Measurements from ENCODE around the gene MZB1. TPM values are rescaled to one million over a fixed set of nuclear protein-coding genes. Genes with fewer than 3 reads are reported as not detected.
A peak's percentile ranks its signal among the peaks of the same experiment; 100 is the strongest.
"Not testable (repeated sequence)": the region's sequence is repeated elsewhere in the genome, so short reads cannot be mapped to it uniquely, and the experiment has no call there.

MZB1 gene
- total RNA-seq, 2 experiments from 2014 or later = 12.7 to 13.4 TPM

- H3K36me3 Mint-ChIP-seq (ENCODE audit: low read depth); DNase-seq; H3K9me3 Mint-ChIP-seq; H3K27me3 Mint-ChIP-seq; H3K4me3 Mint-ChIP-seq; POLR2A ChIA-PET: not testable (repeated sequence)
- H3K4me1 Mint-ChIP-seq = peaks cover 78% of the 10 kb centered on the region
- CTCF ChIA-PET = interaction anchor here (1.2 to 2.7 kb wide), 3 partner anchors 8 to 16 kb away, joined by 3 to 13 read pairs (median 7); partner anchors contain the start of gene SPATA24
- H3K27ac Mint-ChIP-seq = peak overlapping the region; percentile 94
Measured at GRCh38 chr5:139386956-139387355, 2.8 kb downstream of the MZB1 start.

DNA sequence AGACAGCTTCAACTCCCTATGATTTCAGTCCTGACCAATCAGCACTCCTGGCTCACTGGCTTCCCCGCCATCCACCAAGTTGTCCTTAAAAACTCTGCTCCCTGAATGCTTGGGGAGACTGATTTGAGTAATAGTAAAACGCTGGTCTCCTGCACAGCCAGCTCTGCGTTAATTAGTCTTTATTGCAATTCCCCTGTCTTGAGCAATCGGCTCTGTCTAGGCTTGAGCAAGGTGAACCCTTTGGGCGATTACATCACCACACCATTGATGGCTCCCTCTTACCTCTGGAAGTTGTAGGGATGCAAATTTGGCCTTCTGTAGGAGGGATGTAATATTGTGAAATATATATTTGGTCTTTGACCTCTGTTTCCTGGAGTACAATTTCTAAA, 3.7 kb downstream of the MZB1 start:
- peak overlapping the region; percentile 94 for H3K27ac Mint-ChIP-seq
- H3K4me1 Mint-ChIP-seq = peaks cover 69% of the 10 kb centered on the region
- ChIA-PET CTCF (interaction anchor here (0.7 to 2.7 kb wide), 3 partner anchors 17 to 833 kb away, joined by 3 to 13 read pairs (median 3); partner anchors contain the start of gene SPATA24), POLR2A (no interaction called here)
- no peaks in the 10 kb centered on the region for H3K27me3 Mint-ChIP-seq
- no peaks in the 10 kb centered on the region for H3K9me3 Mint-ChIP-seq
- H3K36me3 Mint-ChIP-seq (ENCODE audit: low read depth) = no peaks in the 10 kb centered on the region
- no peak for DNase-seq
- peak overlapping the region; percentile 12 for H3K4me3 Mint-ChIP-seq

GRCh38 chr5:139385061-139386049, 4.4 kb downstream of the MZB1 start:
- Mint-ChIP-seq H3K9me3 (no peaks in the 10 kb centered on the region), H3K4me3 (peak overlapping the region; percentile 68), H3K27me3 (no peaks in the 10 kb centered on the region), H3K4me1 (peaks cover 62% of the 10 kb centered on the region), H3K36me3 (ENCODE audit: low read depth) (no peaks in the 10 kb centered on the region), H3K27ac (peak overlapping the region; percentile 94)
- POLR2A ChIA-PET = no interaction called here
- CTCF ChIA-PET = interaction anchor here (0.7 to 1.6 kb wide), 4 partner anchors 11 to 832 kb away, joined by 3 to 6 read pairs (median 4); partner anchors contain the start of gene PAIP2
- DNase-seq = peak; percentile 56

- CTCF ChIA-PET = interaction anchor here (1.3 to 1.6 kb wide), 3 partner anchors 10 to 47 kb away, joined by 3 to 6 read pairs (median 4); partner anchors contain the start of gene PAIP2
- DNase-seq = no peak
- Mint-ChIP-seq H3K9me3 (no peaks in the 10 kb centered on the region), H3K27me3 (no peaks in the 10 kb centered on the region), H3K4me3 (peak overlapping the region; percentile 68), H3K27ac (peak overlapping the region; percentile 94), H3K36me3 (ENCODE audit: low read depth) (no peaks in the 10 kb centered on the region), H3K4me1 (peaks cover 55% of the 10 kb centered on the region)
- POLR2A ChIA-PET = no interaction called here
Measured at GRCh38 chr5:139384591-139385051, 5.1 kb downstream of the MZB1 start.

- DNase-seq = no peak
- Mint-ChIP-seq H3K4me3 (peak overlapping the region; percentile 68), H3K27ac (peak overlapping the region; percentile 94), H3K9me3 (no peaks in the 10 kb centered on the region), H3K36me3 (ENCODE audit: low read depth) (no peaks in the 10 kb centered on the region), H3K4me1 (peaks cover 53% of the 10 kb centered on the region), H3K27me3 (no peaks in the 10 kb centered on the region)
- ChIA-PET POLR2A (no interaction called here), CTCF (interaction anchor here (1.3 to 1.6 kb wide), 2 partner anchors 10 to 42 kb away, joined by 4 to 6 read pairs; partner anchors contain the start of gene PAIP2)
Measured at GRCh38 chr5:139383993-139384590, 5.6 kb downstream of the MZB1 start.

GRCh38 chr5:139383275-139383992, 6.3 kb downstream of the MZB1 start, which contains the start of gene SLC23A1:
SLC23A1 (minus strand) TSS chr5:139383297; CDS start chr5:139383253, 44 bp downstream.
- DNase-seq = no peak
- Mint-ChIP-seq H3K27me3 (no peaks in the 10 kb centered on the region), H3K4me1 (peaks cover 54% of the 10 kb centered on the region), H3K27ac (peak within 1 kb of the TSS; percentile 94), H3K4me3 (no peak within 1 kb of the TSS), H3K9me3 (no peaks in the 10 kb centered on the region), H3K36me3 (ENCODE audit: low read depth) (no peaks in the 10 kb centered on the region)
- ChIA-PET POLR2A (no interaction called here), CTCF (interaction anchor here (0.8 kb wide), 1 partner anchor 39 kb away, joined by 3 read pairs; no protein-coding TSS in a partner anchor)

DNA sequence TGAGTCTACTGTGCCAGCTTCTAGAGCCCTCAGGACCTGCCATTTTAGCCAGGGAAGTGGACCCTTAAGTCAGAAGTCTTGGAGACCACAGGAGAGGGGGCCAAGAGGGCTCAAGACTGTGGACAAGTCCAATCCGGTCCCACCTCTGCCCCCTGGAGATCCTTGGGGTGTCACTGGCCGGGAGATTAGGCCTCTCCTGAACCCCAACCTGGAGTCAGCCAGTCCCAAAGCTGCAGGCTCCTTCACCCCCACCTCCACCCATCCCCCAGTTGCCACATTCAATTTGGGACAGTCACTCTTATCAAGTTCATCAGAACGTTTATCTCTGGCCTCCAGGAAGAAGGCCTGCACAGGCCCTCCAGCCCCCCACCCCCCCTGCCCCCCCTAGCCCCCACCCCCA, 6.9 kb downstream of the MZB1 start:
- no peak for DNase-seq
- Mint-ChIP-seq H3K27ac (no peak overlapping the region), H3K9me3 (no peaks in the 10 kb centered on the region), H3K27me3 (no peaks in the 10 kb centered on the region), H3K36me3 (ENCODE audit: low read depth) (no peaks in the 10 kb centered on the region), H3K4me3 (no peak overlapping the region), H3K4me1 (peaks cover 47% of the 10 kb centered on the region)
- ChIA-PET POLR2A (no interaction called here), CTCF (interaction anchor here (0.8 to 3.2 kb wide), 2 partner anchors 9 to 40 kb away, joined by 3 to 13 read pairs; no protein-coding TSS in a partner anchor)

GRCh38 chr5:139381837-139382761, 7.6 kb downstream of the MZB1 start:
- CTCF ChIA-PET = interaction anchor here (0.8 to 3.2 kb wide), 2 partner anchors 10 to 40 kb away, joined by 3 to 13 read pairs; no protein-coding TSS in a partner anchor
- peaks cover 45% of the 10 kb centered on the region for H3K4me1 Mint-ChIP-seq
- no peak overlapping the region for H3K4me3 Mint-ChIP-seq
- peak overlapping the region; percentile 71 for H3K27ac Mint-ChIP-seq
- no peaks in the 10 kb centered on the region for H3K27me3 Mint-ChIP-seq
- POLR2A ChIA-PET = no interaction called here
- DNase-seq = no peak
- no peaks in the 10 kb centered on the region for H3K36me3 Mint-ChIP-seq (ENCODE audit: low read depth)
- H3K9me3 Mint-ChIP-seq = no peaks in the 10 kb centered on the region

DNA sequence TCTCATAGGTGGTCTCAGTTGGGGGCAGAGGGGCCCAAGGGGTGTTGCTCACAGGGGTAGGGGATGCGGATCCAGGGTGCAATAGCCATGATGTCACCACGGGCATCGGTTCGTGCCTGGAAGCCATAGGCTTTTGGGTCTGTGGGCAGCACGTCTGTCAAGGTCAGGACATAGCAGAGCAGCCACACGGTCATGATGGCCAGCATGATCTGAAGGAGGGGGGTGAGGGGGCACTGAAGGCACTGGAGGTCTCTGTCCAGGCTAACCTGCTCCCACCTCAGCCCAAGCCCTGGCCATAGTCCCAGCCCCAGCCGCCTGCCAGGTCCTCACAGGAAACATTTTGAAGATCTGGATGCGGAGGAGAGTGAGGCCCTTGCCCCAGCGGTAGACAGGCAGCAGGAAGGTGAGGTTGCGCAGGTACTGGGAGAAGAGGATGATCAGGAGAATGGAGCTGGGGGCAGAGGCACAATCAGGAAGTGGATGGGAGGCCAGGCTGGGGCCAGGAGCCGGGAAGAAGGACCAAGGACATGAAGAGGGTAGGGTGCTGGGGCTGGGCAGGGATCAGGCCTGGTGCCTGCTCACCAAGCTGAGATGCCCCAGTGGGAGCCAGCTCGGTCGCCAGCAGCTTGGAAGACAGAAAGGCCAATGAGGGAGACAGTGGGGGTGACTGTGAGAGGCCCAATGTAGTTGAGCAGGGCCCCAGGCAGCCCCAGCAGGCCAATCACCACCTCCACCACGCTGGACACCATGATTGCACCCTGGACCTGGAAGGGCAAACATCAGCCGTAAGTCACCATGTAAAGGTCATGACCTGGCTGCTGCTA, 9.9 kb downstream of the MZB1 start:
- H3K4me3 Mint-ChIP-seq = no peak overlapping the region
- H3K27ac Mint-ChIP-seq = peak overlapping the region; percentile 55
- H3K36me3 Mint-ChIP-seq (ENCODE audit: low read depth) = peaks cover 2% of the 10 kb centered on the region
- H3K27me3 Mint-ChIP-seq = no peaks in the 10 kb centered on the region
- ChIA-PET POLR2A (no interaction called here), CTCF (interaction anchor here (0.6 to 3.2 kb wide), 4 partner anchors 8 to 117 kb away, joined by 3 to 13 read pairs (median 6); no protein-coding TSS in a partner anchor)
- no peak for DNase-seq
- H3K9me3 Mint-ChIP-seq = no peaks in the 10 kb centered on the region
- peaks cover 24% of the 10 kb centered on the region for H3K4me1 Mint-ChIP-seq

GRCh38 chr5:139378941-139379361, 10.8 kb downstream of the MZB1 start:
- POLR2A ChIA-PET = no interaction called here
- Mint-ChIP-seq H3K4me3 (no peak overlapping the region), H3K27me3 (no peaks in the 10 kb centered on the region), H3K9me3 (no peaks in the 10 kb centered on the region), H3K4me1 (peaks cover 16% of the 10 kb centered on the region), H3K36me3 (ENCODE audit: low read depth) (peaks cover 2% of the 10 kb centered on the region), H3K27ac (no peak overlapping the region)
- DNase-seq = no peak
- CTCF ChIA-PET = interaction anchor here (2.0 kb wide), 1 partner anchor 9 kb away, joined by 7 read pairs; no protein-coding TSS in a partner anchor

All from activated CD4-positive, alpha-beta T cell treated with anti-CD3 and anti-CD28 coated beads, Interleukin-2, amount 10 ng/mL, durations not matched to agents 7 days and 5 days (primary cell).